ENCODE measurements around the gene LRFN2.

The LRFN2 gene

GRCh38 chr6:40511884-40512283 lies 75.3 kb downstream of the LRFN2 start:
- DNase-seq, result no peak

GRCh38 chr6:40510442-40510841 lies 76.7 kb downstream of the LRFN2 start:
- no peak for DNase-seq

DNA sequence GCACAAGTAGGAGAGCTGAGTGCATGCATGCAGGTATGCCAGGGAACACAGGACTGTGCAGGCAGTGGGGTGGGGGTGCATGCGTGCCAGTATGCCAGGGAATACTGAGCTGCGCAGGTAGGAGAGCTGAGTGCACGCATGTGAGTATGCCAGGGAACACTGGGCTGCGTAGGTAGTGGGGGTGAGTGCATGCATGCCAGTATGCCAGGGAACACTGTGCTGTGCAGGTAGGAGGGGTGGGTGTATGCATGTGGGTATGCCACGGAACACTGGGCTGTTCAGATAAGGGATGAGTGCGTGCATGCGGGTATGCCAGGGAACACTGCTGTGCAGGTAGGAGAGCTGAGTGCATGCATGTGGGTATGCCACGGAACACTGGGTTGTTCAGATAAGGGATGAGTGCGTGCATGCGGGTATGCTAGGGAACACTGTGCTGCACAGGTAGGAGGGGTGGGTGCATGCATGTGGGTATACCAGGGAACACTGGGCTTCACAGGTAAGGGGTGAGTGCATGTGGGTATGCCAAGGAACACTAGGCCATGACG lies 77.4 kb downstream of the LRFN2 start:
- DNase-seq, result no peak

DNA sequence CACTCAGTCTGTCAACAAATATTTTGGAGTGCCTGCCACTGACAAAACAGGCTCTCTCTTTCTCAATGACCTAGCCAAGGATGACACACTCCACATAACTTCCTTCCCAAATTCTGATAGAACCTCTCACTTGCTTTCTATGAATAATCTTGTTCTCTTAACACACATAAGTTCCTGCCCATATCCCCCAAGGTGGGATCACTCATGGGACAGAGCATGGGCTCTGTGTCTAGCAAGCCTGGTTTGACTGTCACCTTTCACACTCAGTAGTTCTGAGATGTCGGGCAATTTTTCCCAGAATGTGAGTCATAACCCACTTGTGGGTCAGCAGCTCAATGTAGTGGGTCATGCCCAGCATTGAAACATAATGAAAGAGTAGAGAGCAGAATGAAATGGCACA lies 78.1 kb downstream of the LRFN2 start:
- DNase-seq, result no peak

- DNase-seq, result no peak
These were observed 80.2 kb downstream of the LRFN2 start for GRCh38 chr6:40506954-40507353.

DNA sequence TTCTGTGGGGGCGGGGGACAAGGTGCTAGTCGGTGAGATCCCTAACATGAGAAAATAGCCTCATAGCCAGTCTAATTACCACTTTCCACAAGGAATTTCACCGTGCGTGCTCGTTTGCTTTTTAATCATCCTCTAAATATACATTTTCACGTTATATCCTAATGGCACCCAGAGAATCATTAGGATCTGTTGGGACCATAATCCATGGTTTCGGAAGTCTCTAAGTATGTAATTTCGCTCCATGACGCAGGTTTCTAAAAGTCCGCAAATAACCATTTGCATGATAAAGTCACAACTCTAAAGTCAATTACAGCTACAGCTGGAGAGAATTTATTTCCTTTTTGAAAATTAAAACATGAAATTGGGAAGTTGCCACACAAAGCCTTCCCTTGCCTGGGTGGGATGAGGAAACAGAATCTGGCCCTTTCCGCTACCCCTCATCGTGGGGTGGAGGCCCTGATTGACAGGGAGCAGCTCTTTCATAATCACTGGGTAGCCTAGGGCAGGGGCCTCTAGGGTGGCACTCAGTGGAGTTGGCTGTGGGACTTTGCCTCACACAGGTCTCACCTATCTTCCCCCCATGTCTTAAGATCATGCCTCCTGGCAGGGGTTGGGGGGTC lies 81.9 kb downstream of the LRFN2 start:
- DNase-seq, result no peak

GRCh38 chr6:40504274-40504673 lies 82.9 kb downstream of the LRFN2 start:
- no peak for DNase-seq

GRCh38 chr6:40500227-40500626 lies 86.9 kb downstream of the LRFN2 start:
- DNase-seq, result no peak

DNA sequence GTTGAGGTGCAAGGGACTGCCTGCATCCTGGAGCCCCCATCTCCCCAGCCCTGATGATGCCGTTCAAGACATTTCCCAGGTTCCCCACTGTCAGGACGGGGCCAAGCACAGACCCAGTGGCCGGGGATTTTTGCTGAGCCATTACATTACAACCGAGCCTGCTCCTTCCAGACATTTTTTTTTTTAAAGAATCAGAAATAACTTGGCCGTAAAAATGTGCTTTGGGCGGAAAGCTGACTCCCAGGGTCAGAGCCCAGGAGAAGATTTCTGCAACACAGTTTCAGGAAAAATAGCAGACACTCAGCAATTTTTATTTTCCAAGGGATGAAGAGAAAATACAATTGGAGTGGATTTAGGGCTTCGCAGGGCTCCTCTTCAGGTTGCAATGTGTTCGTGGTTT lies 87.9 kb downstream of the LRFN2 start:
- no peak for DNase-seq

- no peak for DNase-seq
These were observed 89.0 kb downstream of the LRFN2 start for GRCh38 chr6:40498148-40498547.

- no peak for DNase-seq
These were observed 95.0 kb downstream of the LRFN2 start for GRCh38 chr6:40492187-40492586.

GRCh38 chr6:40490508-40490907 lies 96.7 kb downstream of the LRFN2 start:
- DNase-seq, result no peak

DNA sequence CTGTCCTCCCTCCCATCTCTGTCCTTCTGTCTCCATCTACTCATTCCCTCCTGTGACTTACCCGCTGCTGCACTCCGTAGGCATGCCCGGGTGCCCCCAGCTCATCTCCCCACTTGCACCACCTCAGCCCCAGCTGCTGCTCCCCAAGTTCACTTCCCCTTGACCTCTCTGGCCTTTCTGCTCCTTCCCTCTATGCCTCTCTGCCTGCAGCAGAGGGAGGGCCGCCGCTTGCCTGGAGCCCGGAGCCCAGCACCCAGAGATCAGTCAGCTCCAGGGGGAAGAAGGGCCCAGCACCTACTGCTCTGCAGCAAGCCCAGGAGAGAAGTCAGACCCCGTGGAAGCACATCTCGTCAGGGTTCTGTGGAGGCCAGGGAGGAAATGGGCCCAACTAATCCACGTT lies 97.4 kb downstream of the LRFN2 start:
- DNase-seq, result no peak

- DNase-seq, result no peak
These were observed 100.6 kb downstream of the LRFN2 start for GRCh38 chr6:40486576-40486975.

- DNase-seq, result no peak
These were observed 101.4 kb downstream of the LRFN2 start for GRCh38 chr6:40485795-40486194.

GRCh38 chr6:40485300-40485699 lies 101.9 kb downstream of the LRFN2 start:
- DNase-seq, result no peak

DNA sequence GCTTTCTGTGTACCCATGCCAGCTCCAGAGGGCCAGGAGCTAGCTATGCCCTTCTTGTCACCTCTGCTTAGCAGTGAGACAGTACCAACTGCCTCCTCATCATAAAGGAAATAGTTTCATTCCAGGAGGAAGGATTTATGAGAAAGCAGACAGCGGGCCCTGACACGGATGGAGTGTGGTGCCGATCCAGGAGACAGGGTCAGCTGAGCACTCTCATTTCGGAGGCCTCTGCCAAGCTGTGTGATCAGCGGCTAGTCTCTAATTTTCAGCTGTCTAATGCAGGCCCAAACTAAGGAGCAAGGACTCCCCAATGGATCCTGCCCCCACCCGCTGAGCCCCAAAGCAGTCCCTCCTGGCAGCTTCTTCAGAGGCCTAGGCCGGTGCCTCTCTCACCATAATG lies 103.1 kb downstream of the LRFN2 start:
- no peak for DNase-seq

DNA sequence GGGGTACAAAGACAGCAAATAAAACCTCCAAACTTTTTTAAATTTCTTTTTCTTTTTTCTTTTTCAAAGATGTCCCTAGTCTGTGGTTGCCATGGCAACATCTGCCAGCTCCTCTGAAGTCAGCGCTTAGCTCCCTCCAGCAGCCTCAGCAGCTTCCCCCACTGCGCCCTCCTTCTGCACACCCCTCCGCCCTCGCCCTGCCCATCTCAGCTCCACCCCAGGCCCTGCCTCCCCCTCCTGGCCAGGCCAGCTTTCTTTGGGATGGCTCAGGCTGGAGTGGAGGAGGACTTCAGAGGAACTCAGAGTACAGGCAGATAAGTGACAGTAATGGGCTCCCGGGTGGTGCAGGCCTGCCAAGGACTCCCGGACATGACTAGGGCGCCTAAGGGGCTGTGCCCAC lies 104.6 kb downstream of the LRFN2 start:
- DNase-seq, result no peak

DNA sequence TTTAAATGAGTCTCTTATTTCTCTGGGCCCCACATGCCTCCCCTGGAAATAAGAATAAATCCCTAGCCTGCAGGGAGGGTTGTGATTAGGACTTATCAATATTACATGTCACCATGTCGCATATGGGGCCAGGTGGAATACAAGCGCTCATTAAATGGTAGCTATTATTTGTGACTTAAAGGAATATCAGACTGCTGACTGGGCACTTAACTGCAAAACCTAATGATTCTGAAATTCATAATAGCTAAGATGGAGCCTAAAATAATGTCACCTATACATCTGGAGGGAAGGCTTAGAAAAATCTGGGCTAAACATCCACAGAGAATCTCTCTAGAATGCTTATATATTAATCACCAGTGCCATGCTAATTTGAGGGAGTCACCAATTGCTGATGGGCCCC lies 106.5 kb downstream of the LRFN2 start:
- no peak for DNase-seq

DNA sequence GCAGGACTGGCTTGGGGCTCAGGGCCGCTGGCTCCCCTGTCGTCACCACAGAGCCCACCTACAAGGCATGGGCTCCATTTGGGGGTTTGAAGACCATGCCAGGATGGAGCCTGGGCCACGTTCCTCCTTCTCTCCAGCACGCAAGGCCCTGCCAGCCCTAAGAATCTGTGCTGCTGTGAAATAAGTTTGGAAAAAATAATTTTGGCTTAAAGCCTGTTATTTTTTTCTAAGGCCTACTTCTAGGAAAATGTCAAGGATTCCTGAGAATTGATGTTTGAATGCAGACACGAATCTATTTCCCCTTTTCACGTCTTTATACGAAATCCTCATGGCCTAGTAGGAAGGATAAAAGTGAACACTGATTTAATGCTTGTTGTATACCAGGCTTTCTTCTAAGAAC lies 107.5 kb downstream of the LRFN2 start:
- DNase-seq, result no peak

DNA sequence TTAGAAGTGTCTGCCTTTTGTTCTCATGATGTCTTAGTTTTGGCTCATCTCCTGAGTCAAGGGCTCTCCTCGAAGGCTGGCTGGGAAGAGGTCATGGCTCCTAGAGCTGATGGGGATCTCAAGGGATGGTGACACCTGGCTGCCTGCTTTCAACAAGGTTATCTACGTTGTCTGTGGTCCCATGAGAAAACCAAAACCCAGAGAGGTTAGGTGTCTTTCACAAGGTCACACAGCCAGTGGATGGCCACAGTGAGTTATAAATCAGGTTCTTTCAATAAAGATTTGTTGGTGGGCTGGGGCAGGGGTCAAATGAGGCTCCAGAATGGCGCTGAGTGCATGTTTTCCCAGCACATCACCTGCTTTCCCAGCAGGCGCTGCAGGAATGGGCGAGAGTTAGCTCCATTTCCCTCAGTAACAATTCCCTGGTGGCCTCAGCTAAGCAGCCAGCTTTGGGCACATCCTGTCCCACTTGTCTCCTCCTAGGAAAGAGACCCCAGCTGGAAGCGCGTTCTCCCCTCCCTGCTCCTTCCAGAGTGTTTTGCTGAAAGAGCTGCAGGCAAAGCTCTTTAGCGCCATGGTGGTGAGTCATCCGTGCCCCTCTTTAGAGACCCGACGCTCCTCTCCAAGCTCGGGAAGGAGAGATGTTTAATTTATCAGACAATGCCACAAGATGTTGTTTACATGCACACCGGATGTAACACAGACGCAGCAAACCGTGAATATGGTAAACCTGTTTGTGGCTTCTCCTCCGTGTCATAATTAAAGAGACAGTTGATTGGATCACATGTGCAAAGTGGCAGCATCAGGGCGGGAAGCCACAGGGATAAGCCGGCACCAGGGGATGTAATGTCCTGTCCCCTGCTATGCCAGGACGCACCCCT lies 109.7 kb downstream of the LRFN2 start:
- no peak for DNase-seq

- no peak for DNase-seq
These were observed 110.5 kb downstream of the LRFN2 start for GRCh38 chr6:40476673-40477072.

- DNase-seq, result no peak
These were observed 112.2 kb downstream of the LRFN2 start for GRCh38 chr6:40474937-40475336.

GRCh38 chr6:40473026-40473425 lies 114.1 kb downstream of the LRFN2 start:
- DNase-seq, result no peak

All from SW 1271 (cell line).